T-helper 1 cell treated with Interleukin-12 subunit alpha and Interleukin-12 subunit beta and Interleukin-4 antibody, amounts not matched to agents 30 μg/mL and 1 μg/mL, for 36 hours (primary cell): Measurements from ENCODE around the gene STK16.

ENCODE experiments used
- H3K27ac Mint-ChIP-seq: one replicate; pipeline ENCODE4 v1.8.0; 2021; ENCODE audit warnings: mild to moderate bottlenecking, mixed read lengths
- H3K27me3 Mint-ChIP-seq: one replicate; pipeline ENCODE4 v1.8.0; 2021; ENCODE audit warnings: low read depth, mixed read lengths
- H3K36me3 Mint-ChIP-seq: one replicate; pipeline ENCODE4 v1.8.0; 2021; ENCODE audit warnings: low read depth, mixed read lengths
- H3K4me1 Mint-ChIP-seq: one replicate; pipeline ENCODE4 v1.8.0; 2021; ENCODE audit warnings: low read depth, mixed read lengths
- H3K4me3 Mint-ChIP-seq: one replicate; pipeline ENCODE4 v1.8.0; 2021; ENCODE audit warnings: mild to moderate bottlenecking, moderate library complexity, mixed read lengths
- H3K9me3 Mint-ChIP-seq: one replicate; pipeline ENCODE4 v1.8.0; 2021; ENCODE audit warnings: mixed read lengths

The STK16 gene

DNA sequence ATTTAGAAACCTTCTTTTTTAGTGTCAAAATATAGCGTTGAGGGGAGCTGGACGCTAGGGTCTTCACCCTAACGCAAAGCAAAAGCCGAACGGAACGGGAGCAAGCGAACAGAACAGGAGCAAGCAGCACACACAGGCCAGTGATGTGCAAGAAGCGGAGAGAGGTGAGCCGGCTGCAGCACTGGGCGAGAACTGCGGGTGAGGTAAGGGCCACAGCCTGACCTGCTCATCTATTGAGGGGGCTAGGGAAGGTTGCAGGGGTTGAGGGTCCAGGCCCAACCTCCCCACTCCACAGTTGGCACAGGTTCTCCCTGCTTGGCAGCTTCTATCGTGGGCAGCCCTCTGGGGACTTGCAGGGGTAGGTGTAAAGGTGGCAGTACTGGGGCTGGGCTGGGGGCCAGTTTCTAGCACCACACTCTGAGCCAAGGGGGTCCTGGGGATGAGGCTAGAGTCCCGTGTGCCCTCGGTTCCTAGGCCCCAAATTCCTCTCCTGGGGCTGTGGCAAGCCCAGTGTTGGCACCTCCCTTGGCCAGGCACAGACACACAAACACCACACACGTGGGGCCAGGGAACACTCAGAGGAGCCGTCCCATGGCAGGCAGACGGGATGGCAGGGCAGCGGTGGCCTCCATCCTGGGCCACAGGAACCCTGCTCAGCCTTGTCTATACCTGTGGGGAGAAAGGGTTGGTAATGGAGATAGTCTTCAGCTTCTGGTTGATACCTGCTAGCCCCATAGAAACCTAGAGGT, 25.3 kb upstream of the STK16 start:
- peaks cover 20% of the 10 kb centered on the region for H3K4me1 Mint-ChIP-seq
- no peak overlapping the region for H3K4me3 Mint-ChIP-seq
- no peaks in the 10 kb centered on the region for H3K9me3 Mint-ChIP-seq
- H3K27me3 Mint-ChIP-seq: no peaks in the 10 kb centered on the region
- peaks cover 30% of the 10 kb centered on the region for H3K36me3 Mint-ChIP-seq
- no peak overlapping the region for H3K27ac Mint-ChIP-seq

DNA sequence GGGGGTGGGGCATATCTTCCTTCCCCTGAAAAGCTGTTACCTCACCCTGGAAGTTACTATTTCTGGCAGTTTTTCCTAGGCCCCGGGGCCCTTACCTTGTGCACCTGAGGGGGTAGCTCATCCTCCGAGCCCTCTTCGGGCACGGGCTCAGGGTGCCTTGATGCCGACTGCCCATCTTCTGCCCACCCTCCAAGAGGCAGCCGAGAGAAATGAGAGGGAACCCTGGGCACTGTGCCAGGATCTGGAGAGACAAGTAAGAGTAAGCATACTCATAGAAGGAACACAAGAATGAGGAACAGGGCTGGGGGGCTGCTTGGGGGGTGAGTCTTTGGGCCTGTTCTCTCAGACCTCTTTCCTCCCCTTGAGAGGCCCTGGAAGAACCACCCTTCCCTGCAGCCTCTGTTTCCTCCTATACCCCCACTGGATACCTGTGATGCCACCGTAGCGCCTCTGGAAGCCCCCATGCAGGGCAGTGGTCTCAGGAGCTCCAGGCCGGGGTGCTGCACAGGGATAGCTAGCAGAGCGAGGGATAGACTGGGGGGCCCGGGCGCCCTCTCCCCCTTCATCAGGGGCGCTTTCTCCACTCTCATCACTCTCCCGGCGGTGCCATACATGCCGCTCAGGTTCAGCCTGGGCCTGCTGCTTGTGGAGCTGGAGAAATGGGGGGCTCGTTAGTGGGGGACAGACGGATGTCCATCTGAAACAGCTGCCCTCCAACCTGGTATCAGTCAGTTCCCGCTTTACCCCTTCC, 24.5 kb upstream of the STK16 start:
- H3K27ac Mint-ChIP-seq: no peak overlapping the region
- peaks cover 33% of the 10 kb centered on the region for H3K36me3 Mint-ChIP-seq
- H3K27me3 Mint-ChIP-seq: no peaks in the 10 kb centered on the region
- H3K4me3 Mint-ChIP-seq: no peak overlapping the region
- H3K9me3 Mint-ChIP-seq: no peaks in the 10 kb centered on the region
- H3K4me1 Mint-ChIP-seq: peaks cover 20% of the 10 kb centered on the region

DNA sequence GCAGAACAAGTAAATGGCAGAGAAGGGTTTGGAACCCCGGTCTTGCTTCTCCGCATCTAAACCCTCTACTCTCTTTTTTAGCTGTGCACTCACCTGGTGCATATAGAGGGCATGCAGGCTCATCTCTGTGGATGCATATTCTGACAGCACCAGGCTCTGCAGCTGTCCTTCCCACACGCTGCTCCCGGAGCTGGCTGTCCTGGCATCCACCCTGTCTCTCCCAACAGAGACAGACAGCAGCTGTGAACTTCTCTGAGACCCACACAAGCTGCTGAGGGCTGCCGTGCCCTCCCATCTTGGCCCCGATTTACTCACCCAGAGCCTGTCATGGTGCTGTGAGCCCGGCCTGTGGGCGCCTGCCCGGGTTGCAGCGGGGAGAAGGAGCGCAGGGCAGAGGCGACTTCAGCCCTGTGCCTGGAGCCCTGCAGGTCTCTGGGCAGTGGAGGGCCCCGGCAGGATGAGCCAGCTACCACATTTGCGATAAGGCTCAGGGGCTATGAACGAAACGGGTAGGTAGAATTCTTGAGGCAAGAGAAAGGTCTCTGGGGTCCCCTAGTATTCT, 23.2 kb upstream of the STK16 start:
- Mint-ChIP-seq H3K27me3 (no peaks in the 10 kb centered on the region), H3K36me3 (peaks cover 40% of the 10 kb centered on the region), H3K9me3 (no peaks in the 10 kb centered on the region), H3K4me1 (peaks cover 22% of the 10 kb centered on the region), H3K4me3 (no peak overlapping the region), H3K27ac (no peak overlapping the region)

DNA sequence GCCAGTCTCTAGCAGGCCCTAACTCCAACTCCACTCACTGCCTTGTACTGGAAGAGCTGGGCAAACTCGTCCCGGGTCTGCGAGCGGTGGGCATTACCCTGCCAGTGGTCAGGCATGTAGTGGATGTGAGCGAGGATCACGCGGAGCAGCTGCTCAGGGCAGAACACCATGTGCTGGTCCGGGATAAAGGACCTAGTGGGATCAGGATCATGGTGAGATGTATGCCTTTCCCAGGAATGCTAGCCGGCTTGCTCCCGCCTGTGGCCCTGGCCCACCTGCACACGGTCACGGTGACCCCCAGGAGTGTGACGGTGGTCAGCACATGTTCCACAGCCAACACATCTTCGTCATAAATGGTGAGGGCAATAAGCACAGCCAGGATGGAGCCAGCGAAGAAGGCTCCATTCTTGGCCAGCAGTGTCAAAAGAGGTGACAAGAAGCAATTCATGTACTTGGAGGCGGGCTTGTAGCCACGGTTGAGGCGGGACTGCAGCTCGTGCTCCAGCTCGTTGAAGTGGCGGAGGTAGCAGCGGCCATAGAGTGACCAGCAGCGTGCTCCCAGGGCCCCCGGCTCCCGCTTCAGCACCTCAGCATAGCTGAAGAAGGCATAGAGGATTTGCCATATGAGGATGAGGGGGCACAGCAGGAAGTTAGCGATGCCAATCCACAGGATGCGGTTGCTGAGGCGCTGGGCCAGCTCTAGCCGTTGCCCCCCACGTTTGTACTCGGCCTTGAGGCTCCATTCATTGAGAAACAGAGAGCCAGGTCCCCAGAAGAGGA, 21.3 kb upstream of the STK16 start:
- H3K4me1 Mint-ChIP-seq: peaks cover 27% of the 10 kb centered on the region
- no peaks in the 10 kb centered on the region for H3K9me3 Mint-ChIP-seq
- peaks cover 42% of the 10 kb centered on the region for H3K36me3 Mint-ChIP-seq
- no peak overlapping the region for H3K27ac Mint-ChIP-seq
- H3K27me3 Mint-ChIP-seq: no peaks in the 10 kb centered on the region
- H3K4me3 Mint-ChIP-seq: no peak overlapping the region

DNA sequence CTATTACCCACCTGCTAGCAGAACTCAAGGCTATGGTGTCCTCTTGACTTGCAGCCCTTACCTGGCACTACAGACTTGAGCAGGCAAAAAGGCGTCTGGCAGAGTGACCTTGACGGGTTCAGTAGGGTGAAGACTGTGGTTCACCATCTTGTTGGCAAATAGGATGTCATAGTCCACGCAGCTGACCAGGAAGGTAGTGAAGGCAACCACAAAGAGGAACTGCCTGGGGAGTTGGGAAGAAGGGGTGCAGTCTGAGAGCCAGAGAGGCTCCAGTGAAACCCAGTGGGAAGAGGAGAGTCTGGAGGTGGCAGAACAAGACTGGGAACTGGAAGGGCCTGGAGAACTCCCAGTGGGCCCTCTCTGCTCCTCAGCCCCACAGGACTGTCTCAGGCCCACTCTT, 19.9 kb upstream of the STK16 start:
- H3K36me3 Mint-ChIP-seq: peaks cover 41% of the 10 kb centered on the region
- H3K27ac Mint-ChIP-seq: peak overlapping the region; percentile 34
- no peaks in the 10 kb centered on the region for H3K9me3 Mint-ChIP-seq
- no peak overlapping the region for H3K4me3 Mint-ChIP-seq
- no peaks in the 10 kb centered on the region for H3K27me3 Mint-ChIP-seq
- H3K4me1 Mint-ChIP-seq: peaks cover 28% of the 10 kb centered on the region

GRCh38 chr2:219228041-219228910, 17.0 kb upstream of the STK16 start:
- Mint-ChIP-seq H3K27ac (peak overlapping the region; percentile 69), H3K36me3 (peaks cover 45% of the 10 kb centered on the region), H3K4me1 (peaks cover 47% of the 10 kb centered on the region), H3K9me3 (no peaks in the 10 kb centered on the region), H3K4me3 (peak overlapping the region; percentile 84), H3K27me3 (no peaks in the 10 kb centered on the region)

DNA sequence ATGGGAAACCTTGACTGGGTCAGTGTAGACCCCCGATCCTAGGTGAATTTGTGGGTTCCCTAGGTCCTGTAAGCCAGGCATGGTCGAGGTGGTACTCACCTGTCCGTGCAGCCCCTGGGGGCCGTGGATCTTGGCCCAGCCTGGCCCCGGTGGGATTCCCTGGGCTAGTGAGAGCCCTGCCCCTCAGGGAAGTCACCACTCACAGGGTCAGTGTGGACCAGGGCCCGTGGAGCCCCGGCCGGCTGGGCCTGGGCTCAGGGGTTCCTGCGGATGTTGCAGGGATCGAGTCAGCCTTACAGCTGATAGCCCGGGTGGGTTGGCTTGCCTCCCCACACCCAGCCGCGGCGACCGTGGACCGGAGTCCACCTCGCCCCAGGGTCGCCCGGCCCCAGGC, 16.4 kb upstream of the STK16 start:
- Mint-ChIP-seq H3K9me3 (no peaks in the 10 kb centered on the region), H3K36me3 (peaks cover 46% of the 10 kb centered on the region), H3K27me3 (no peaks in the 10 kb centered on the region), H3K4me3 (peak overlapping the region; percentile 84), H3K4me1 (peaks cover 47% of the 10 kb centered on the region), H3K27ac (peak overlapping the region; percentile 69)

GRCh38 chr2:219229305-219230058, 15.8 kb upstream of the STK16 start, which contains the start of the genes ANKZF1 and ATG9A:
ANKZF1 (plus strand) TSS chr2:219229806; CDS start chr2:219230258, 452 bp downstream.
ATG9A (minus strand) TSS chr2:219229636; CDS start chr2:219228024, 1,612 bp downstream.
- Mint-ChIP-seq H3K27me3 (no peaks in the 10 kb centered on the region), H3K27ac (peak within 1 kb of the TSS; percentile 97), H3K4me3 (peak within 1 kb of the TSS; percentile 95), H3K9me3 (no peaks in the 10 kb centered on the region), H3K4me1 (peaks cover 49% of the 10 kb centered on the region), H3K36me3 (peaks cover 45% of the 10 kb centered on the region)

GRCh38 chr2:219230059-219230540, 15.2 kb upstream of the STK16 start:
- Mint-ChIP-seq H3K4me1 (peaks cover 47% of the 10 kb centered on the region), H3K36me3 (peaks cover 42% of the 10 kb centered on the region), H3K4me3 (peak overlapping the region; percentile 95), H3K27ac (peak overlapping the region; percentile 97), H3K9me3 (no peaks in the 10 kb centered on the region), H3K27me3 (no peaks in the 10 kb centered on the region)

DNA sequence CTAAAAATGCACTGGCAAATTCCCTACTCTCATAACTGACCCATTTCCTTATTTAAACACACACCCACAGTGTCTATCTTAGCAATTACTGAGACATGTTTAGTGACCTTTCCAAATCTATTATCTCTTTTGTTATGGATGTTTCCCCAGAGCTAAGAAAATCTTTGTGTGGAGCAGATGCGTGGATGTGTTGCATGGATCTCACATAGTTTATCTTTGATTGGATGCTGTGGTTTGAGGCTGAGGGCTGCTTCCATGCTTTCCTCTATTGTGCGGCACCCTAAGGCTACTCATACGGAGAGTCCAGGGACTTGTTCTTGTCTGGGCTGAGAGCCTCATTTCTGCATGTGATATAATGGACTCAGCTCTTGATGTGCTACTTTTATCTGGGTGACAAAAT, 10.9 kb upstream of the STK16 start:
- Mint-ChIP-seq H3K27ac (peak overlapping the region; percentile 5), H3K9me3 (no peaks in the 10 kb centered on the region), H3K4me3 (no peak overlapping the region), H3K36me3 (peaks cover 57% of the 10 kb centered on the region), H3K27me3 (no peaks in the 10 kb centered on the region), H3K4me1 (peaks cover 33% of the 10 kb centered on the region)

GRCh38 chr2:219243291-219243761, 2.0 kb upstream of the STK16 start:
- H3K4me3 Mint-ChIP-seq: peak overlapping the region; percentile 4
- H3K4me1 Mint-ChIP-seq: peaks cover 42% of the 10 kb centered on the region
- H3K9me3 Mint-ChIP-seq: no peaks in the 10 kb centered on the region
- no peaks in the 10 kb centered on the region for H3K27me3 Mint-ChIP-seq
- H3K36me3 Mint-ChIP-seq: peaks cover 15% of the 10 kb centered on the region
- peak overlapping the region; percentile 70 for H3K27ac Mint-ChIP-seq

DNA sequence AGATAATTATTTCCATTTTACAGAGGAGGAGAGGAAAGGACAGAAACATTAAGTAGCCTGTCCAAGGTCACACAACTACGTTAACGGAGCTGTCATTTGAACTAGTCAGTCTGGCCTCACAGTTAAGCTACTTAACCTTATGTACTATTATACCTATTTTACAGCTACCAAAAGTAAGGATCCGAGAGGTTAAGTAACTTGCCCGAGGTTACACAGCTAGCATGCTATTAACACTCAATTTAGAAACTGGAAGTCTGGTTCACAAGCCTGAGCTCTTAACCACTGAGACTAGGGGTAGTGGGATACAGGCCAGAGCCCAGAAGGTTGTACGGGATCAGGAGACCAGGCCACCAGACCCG, 511 bp upstream of the STK16 start:
- H3K9me3 Mint-ChIP-seq: no peaks in the 10 kb centered on the region
- peaks cover 56% of the 10 kb centered on the region for H3K4me1 Mint-ChIP-seq
- H3K36me3 Mint-ChIP-seq: peaks cover 28% of the 10 kb centered on the region
- peak overlapping the region; percentile 98 for H3K4me3 Mint-ChIP-seq
- H3K27me3 Mint-ChIP-seq: no peaks in the 10 kb centered on the region
- peak overlapping the region; percentile 99 for H3K27ac Mint-ChIP-seq

DNA sequence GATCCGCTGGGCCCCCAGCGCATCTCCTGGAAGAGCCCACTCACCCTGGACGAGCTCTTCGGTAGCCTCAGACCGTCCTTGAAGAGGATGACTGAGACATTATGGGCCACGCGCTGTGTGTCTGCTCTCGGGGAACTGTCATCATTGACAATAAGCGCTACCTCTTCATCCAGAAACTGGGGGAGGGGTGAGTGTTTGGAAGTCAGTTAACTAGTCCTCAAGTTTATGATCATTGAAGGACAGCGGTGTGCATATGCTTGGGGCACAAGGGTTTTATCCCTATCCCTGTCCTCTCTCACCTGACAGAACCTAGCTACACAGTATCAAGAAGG, 586 bp downstream of the STK16 start:
- peak overlapping the region; percentile 99 for H3K27ac Mint-ChIP-seq
- H3K4me1 Mint-ChIP-seq: peaks cover 64% of the 10 kb centered on the region
- H3K4me3 Mint-ChIP-seq: peak overlapping the region; percentile 98
- H3K9me3 Mint-ChIP-seq: no peaks in the 10 kb centered on the region
- H3K36me3 Mint-ChIP-seq: peaks cover 39% of the 10 kb centered on the region
- no peaks in the 10 kb centered on the region for H3K27me3 Mint-ChIP-seq
